ENCODE measurements around the gene CASK.

The CASK gene

GRCh38 chrX:41661366-41662095 lies 261.8 kb downstream of the CASK start:
- no peak overlapping the region for H3K27ac ChIP-seq (replicated peaks)
- no peaks in the 10 kb centered on the region for H3K27me3 ChIP-seq (ENCODE audit: insufficient read depth, poor library complexity, severe bottlenecking)
- no peak for DNase-seq (ENCODE audit: low read depth in 1 of 2, low spot score in 1 of 2)
- no peak for TF ChIP-seq REST (IDR thresholded peaks at IDR 0.05; ENCODE audit: insufficient replicate concordance, low read depth)
- TF ChIP-seq GABPA (IDR thresholded peaks at IDR 0.05; ENCODE audit: low read depth) = no peak
- TF ChIP-seq SPI1 (IDR thresholded peaks at IDR 0.05; ENCODE audit: borderline replicate concordance, low read depth) = no peak
- TF ChIP-seq POLR2AphosphoS5 (IDR thresholded peaks at IDR 0.05; ENCODE audit: low read depth) = no peak
- TF ChIP-seq CTCF (IDR thresholded peaks at IDR 0.05; ENCODE audit: insufficient read depth, low read length) = no peak
- H3K4me3 ChIP-seq (replicated peaks; ENCODE audit: insufficient read depth, low read length) = no peak overlapping the region

GRCh38 chrX:41655631-41656030 lies 267.7 kb downstream of the CASK start:
- H3K4me3 ChIP-seq (replicated peaks; ENCODE audit: insufficient read depth, low read length) = no peak overlapping the region
- TF ChIP-seq POLR2AphosphoS5 (IDR thresholded peaks at IDR 0.05; ENCODE audit: low read depth) = no peak
- TF ChIP-seq REST (IDR thresholded peaks at IDR 0.05; ENCODE audit: insufficient replicate concordance, low read depth) = no peak
- TF ChIP-seq GABPA (IDR thresholded peaks at IDR 0.05; ENCODE audit: low read depth) = no peak
- no peak for TF ChIP-seq CTCF (IDR thresholded peaks at IDR 0.05; ENCODE audit: insufficient read depth, low read length)
- TF ChIP-seq SPI1 (IDR thresholded peaks at IDR 0.05; ENCODE audit: borderline replicate concordance, low read depth) = no peak
- no peaks in the 10 kb centered on the region for H3K27me3 ChIP-seq (ENCODE audit: insufficient read depth, poor library complexity, severe bottlenecking)
- no peak overlapping the region for H3K27ac ChIP-seq (replicated peaks)
- no peak for DNase-seq (ENCODE audit: low read depth in 1 of 2, low spot score in 1 of 2)

- DNase-seq (ENCODE audit: low read depth in 1 of 2, low spot score in 1 of 2) = no peak
- TF ChIP-seq GABPA (IDR thresholded peaks at IDR 0.05; ENCODE audit: low read depth) (no peak), REST (IDR thresholded peaks at IDR 0.05; ENCODE audit: insufficient replicate concordance, low read depth) (no peak), SPI1 (IDR thresholded peaks at IDR 0.05; ENCODE audit: borderline replicate concordance, low read depth) (no peak), CTCF (IDR thresholded peaks at IDR 0.05; ENCODE audit: insufficient read depth, low read length) (no peak), POLR2AphosphoS5 (IDR thresholded peaks at IDR 0.05; ENCODE audit: low read depth) (no peak)
- Histone ChIP-seq H3K27me3 (ENCODE audit: insufficient read depth, poor library complexity, severe bottlenecking) (no peaks in the 10 kb centered on the region), H3K27ac (replicated peaks) (no peak overlapping the region), H3K4me3 (replicated peaks; ENCODE audit: insufficient read depth, low read length) (no peak overlapping the region)
These were observed 268.3 kb downstream of the CASK start for GRCh38 chrX:41655101-41655500.
